Tibial nerve (tissue), 4 donors: ENCODE data around the gene TRIM62.

Experiments
- EP300 ChIP-seq, 2 donors: sonication (generic); formaldehyde crosslinking; IDR thresholded peaks; one replicate each; pipeline ENCODE4 v1.6.1; 2017; ENCODE audit warnings: antibody characterized with exemption in 2 of 2, mild to moderate bottlenecking in 1 of 2
- POLR2A ChIP-seq, 2 donors: fragments of 450-650 bp; IDR thresholded peaks; one replicate each; pipeline ENCODE4 v1.6.1; 2017; ENCODE audit warnings: antibody characterized with exemption in 2 of 2, mild to moderate bottlenecking in 2 of 2, moderate library complexity in 2 of 2
- TF ChIP-seq, protein P1 (sequence below), 5 experiments: fragments of 200-600 bp in 3 of 5; fragments of 450-650 bp in 2 of 5; sonication (generic) in 3 of 5; IDR thresholded peaks; one replicate each; pipeline ENCODE4 v1.5.1; 2016 to 2019; ENCODE audit warnings: antibody characterized with exemption in 5 of 5, mild to moderate bottlenecking in 3 of 5, moderate library complexity in 2 of 5

DNA sequence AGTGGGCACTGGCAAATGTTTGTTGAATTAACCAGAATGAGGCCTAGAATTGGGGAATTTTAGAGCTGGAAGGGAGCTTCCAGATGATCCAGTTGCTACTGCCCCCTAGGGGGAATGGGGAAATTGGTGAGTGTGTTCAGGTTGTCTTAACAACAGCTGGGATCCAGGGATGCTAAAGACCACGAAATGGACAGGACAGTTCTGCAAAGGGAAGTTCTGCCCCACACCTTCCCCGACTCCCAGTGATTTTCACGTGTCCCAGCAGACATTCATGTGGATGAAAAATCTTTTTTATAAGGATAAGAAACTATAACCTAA lies 33.9 kb downstream of the TRIM62 start:
- TF ChIP-seq EP300 (IDR thresholded peaks at IDR 0.05): no peak
- TF ChIP-seq, protein P1, sequence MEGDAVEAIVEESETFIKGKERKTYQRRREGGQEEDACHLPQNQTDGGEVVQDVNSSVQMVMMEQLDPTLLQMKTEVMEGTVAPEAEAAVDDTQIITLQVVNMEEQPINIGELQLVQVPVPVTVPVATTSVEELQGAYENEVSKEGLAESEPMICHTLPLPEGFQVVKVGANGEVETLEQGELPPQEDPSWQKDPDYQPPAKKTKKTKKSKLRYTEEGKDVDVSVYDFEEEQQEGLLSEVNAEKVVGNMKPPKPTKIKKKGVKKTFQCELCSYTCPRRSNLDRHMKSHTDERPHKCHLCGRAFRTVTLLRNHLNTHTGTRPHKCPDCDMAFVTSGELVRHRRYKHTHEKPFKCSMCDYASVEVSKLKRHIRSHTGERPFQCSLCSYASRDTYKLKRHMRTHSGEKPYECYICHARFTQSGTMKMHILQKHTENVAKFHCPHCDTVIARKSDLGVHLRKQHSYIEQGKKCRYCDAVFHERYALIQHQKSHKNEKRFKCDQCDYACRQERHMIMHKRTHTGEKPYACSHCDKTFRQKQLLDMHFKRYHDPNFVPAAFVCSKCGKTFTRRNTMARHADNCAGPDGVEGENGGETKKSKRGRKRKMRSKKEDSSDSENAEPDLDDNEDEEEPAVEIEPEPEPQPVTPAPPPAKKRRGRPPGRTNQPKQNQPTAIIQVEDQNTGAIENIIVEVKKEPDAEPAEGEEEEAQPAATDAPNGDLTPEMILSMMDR (IDR thresholded peaks at IDR 0.05): no peak
- TF ChIP-seq POLR2A (IDR thresholded peaks at IDR 0.05): no peak
